T-helper 17 cell (primary cell): Measurements from ENCODE around the gene C6orf132. TPM values are rescaled to one million over a fixed set of nuclear protein-coding genes. Genes with fewer than 3 reads are reported as not detected.

Experiments used
- ATAC-seq: fragments of 150-1000 bp; cut with Tn5 transposase; 2 replicates; pipeline ENCODE4 v1.10.0; 2021; ENCODE audit warnings: mild to moderate bottlenecking, moderate library complexity
- DNase-seq, 3 donors: peaks; one replicate each; pipeline versions ENCODE4 v3.0.0 to v3.0.0-alpha.2; 2020 to 2021
- H3K9me3 ChIP-seq: one replicate; pipeline ENCODE4 v1.7.0; 2013; ENCODE audit warnings: low read length, mild to moderate bottlenecking; ENCODE audit not compliant: control insufficient read depth, poor library complexity, severe bottlenecking
- H3K27ac Mint-ChIP-seq: one replicate; pipeline ENCODE4 v1.8.0; 2022; ENCODE audit warnings: mild to moderate bottlenecking, moderate library complexity, mixed read lengths
- H3K27me3 Mint-ChIP-seq: one replicate; pipeline ENCODE4 v1.8.0; 2022; ENCODE audit warnings: mixed read lengths
- H3K36me3 Mint-ChIP-seq: one replicate; pipeline ENCODE4 v1.8.0; 2022; ENCODE audit warnings: low read depth, mixed read lengths
- H3K4me1 Mint-ChIP-seq: one replicate; pipeline ENCODE4 v1.8.0; 2022; ENCODE audit warnings: mild to moderate bottlenecking, mixed read lengths
- H3K4me3 Mint-ChIP-seq: one replicate; pipeline ENCODE4 v1.8.0; 2022; ENCODE audit warnings: mild to moderate bottlenecking, moderate library complexity, mixed read lengths
- total RNA-seq, 4 donors: library from RNA in 2 of 4; stranded (reverse) in 2 of 4; gene quantifications; one replicate each; pipeline ENCODE4 v1.2.3 and lab custom pipeline; 2022 to 2026

C6orf132 gene
- total RNA-seq, 2 donors from 2014 or later: not detected

DNA sequence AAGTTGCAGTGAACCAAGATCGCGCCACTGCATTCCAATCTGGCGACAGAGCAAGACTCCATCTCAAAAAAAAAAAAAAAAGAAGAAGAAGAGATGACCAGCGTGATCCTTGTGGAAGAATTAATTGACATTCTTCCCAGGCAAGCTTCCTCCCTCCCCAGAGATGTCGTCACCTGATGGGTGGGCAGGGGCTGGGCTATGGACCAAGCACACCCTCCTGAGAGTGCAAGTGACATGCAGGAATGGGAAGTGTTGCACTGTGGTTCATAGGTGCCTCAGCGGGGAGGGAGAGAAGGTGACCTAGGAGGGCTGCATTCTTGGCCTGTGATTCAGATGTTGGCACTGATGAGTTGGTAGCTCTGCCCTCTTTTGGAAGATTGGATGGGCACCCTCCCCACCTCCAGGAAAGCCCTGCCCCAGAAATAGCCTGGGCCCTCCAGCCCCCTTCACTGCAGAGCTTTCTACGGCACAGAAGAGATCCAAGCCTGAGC is 54.3 kb downstream of the C6orf132 start:
- Mint-ChIP-seq H3K4me1 (no peaks in the 10 kb centered on the region), H3K27me3 (no peaks in the 10 kb centered on the region), H3K27ac (no peak overlapping the region), H3K36me3 (peaks cover 2% of the 10 kb centered on the region), H3K4me3 (no peak overlapping the region)
- no peaks in the 10 kb centered on the region for H3K9me3 ChIP-seq
- DNase-seq (no peak), ATAC-seq (no peak)

DNA sequence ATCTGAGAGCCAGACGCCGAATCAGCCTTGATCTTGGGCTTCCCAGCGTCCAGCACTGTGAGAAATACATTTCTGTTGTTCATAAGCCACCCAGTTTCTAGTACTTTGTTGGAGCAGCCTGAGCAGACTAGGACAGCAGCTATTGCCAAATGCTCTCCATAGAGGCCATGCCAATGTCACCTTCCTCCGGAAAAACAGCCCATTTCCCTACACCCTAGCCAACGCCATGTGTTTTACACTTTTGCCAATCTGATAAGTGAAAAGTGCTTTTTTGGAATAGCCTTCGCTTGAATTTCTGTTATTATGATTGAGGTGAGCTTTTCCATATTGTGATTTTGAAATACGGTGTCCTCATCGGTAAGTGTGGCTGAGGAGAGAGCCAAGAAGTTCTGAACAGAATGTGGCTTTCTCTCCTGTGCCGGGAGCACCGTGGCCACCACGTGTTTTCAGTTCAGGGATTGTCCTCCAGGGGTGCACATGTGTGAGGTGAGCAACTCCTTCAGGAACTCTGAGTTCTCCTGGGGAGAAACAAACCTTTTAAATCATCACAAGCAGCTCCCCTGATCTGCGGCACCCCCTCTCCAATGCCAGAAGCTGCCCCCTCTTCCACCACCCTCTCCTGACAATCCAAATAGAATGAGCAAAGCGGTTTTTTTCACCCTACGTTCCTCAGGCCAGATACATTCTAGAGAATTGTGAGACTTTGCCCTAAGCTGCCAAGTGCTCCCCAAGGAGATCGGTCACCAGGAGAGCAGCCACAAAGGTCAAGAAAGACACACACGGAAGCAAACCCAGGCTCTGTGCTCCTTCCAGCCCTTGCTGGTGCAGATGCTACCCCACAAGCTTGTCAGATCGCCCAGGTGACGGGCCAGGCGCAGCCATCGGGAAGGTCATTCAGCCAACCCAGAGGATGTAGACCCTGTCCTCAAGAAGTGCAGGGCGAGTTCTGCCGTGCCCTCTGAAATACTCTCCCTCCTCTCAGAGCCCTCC is 56.1 kb downstream of the C6orf132 start:
- no peaks in the 10 kb centered on the region for H3K9me3 ChIP-seq
- H3K4me1 Mint-ChIP-seq: no peaks in the 10 kb centered on the region
- no peaks in the 10 kb centered on the region for H3K27me3 Mint-ChIP-seq
- no peak overlapping the region for H3K4me3 Mint-ChIP-seq
- H3K27ac Mint-ChIP-seq: no peak overlapping the region
- peaks cover 2% of the 10 kb centered on the region for H3K36me3 Mint-ChIP-seq
- DNase-seq (no peak), ATAC-seq (no peak)

DNA sequence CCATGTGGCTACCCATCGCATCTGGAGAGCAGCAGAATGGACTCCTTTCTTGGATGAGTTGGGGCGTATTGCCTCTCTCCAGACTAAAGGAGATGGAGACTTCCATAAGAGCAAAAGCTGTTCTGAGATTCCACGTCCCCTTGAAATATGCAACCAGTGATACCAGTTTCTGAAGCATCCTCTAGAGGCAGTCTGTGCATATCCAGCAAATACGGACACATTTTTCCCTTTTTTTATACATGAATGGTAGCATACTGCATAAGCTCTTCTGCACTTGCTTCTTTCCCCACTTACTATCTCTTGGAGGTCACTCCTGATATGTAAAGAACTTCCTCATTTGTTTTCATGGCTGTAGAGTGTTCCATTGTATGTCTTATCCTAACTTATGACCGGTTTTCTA is 57.5 kb downstream of the C6orf132 start:
- no peaks in the 10 kb centered on the region for H3K9me3 ChIP-seq
- H3K4me3 Mint-ChIP-seq: no peak overlapping the region
- ATAC-seq (no peak), DNase-seq (no peak)
- H3K27me3 Mint-ChIP-seq: no peaks in the 10 kb centered on the region
- no peak overlapping the region for H3K27ac Mint-ChIP-seq
- peaks cover 2% of the 10 kb centered on the region for H3K36me3 Mint-ChIP-seq
- H3K4me1 Mint-ChIP-seq: no peaks in the 10 kb centered on the region

DNA sequence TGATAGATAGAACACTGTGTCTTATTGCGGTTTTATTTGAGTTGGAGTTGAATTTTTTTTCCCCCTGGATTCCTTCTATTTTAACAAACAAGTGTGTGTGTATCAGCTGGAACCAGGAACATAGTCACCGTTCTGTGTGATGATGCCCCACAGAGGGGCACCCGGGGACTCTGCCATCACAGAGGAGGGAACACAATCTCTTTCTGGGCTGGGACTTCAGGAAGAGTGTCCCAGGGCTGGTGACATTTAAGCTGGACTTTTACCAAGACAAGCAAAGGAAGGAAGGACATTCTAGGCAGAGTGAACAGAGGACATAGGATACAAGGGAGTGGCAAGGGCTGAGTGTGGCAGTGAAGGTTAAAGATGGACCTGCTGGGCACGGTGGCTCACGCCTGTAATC is 58.9 kb downstream of the C6orf132 start:
- no peaks in the 10 kb centered on the region for H3K9me3 ChIP-seq

DNA sequence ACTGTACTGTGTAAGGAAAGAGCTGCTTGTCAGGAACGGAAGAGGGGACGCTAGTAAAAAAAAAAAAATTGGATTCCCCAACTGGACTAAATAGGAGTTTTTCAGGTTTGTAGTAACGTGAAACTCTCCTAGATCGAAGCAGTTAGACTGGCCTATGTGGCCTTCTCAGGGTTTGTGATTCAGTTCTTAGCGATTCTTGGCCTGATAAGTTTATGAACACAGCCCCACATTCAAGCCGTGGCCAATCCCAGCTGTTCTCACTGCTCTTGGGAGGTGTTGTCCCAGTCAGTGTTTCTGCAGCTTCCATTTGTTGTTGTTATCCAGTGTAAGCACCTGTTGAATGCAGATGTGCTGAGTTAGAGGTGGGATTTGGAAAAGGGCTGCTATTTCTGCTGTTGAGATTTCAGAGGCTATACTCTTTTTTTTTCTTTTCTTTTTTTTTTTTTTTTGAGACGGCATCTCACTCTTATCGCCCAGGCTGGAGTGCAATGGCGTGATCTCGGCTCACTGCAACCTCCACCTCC is 62.4 kb downstream of the C6orf132 start:
- no peak overlapping the region for H3K27ac Mint-ChIP-seq
- H3K9me3 ChIP-seq: no peaks in the 10 kb centered on the region
- H3K4me3 Mint-ChIP-seq: no peak overlapping the region
- DNase-seq: no peak
- H3K27me3 Mint-ChIP-seq: no peaks in the 10 kb centered on the region
- H3K4me1 Mint-ChIP-seq: peaks cover under 1% of the 10 kb centered on the region
- peaks cover 2% of the 10 kb centered on the region for H3K36me3 Mint-ChIP-seq
- no peak for ATAC-seq

More for the DNA sequence above, 58.9 kb downstream of the C6orf132 start:
- ATAC-seq: no peak
- DNase-seq: no peak
- H3K27me3 Mint-ChIP-seq: no peaks in the 10 kb centered on the region
- no peak overlapping the region for H3K4me3 Mint-ChIP-seq
- H3K27ac Mint-ChIP-seq: peak overlapping the region; percentile 79
- peaks cover 2% of the 10 kb centered on the region for H3K36me3 Mint-ChIP-seq
- no peaks in the 10 kb centered on the region for H3K4me1 Mint-ChIP-seq

DNA sequence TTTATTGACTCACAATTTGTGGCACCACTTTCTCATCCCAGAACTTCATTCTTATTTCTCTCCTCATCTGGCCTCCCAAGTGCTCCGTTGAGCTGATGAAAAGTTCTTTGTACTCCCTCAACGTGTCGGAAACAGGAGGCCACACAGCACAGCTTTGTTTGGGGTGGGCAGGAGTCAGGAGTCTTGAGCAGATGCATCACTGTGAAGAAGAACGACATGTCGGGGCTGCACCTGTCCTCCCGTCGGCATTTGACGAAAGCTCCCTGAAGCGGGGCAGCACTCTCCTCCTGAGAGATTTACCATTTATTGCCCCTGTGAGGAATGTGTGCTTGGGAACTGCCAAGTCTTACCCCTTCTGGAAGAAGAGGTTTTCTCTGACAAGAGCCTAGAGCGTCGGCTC is 64.0 kb downstream of the C6orf132 start:
- no peak for DNase-seq
- H3K9me3 ChIP-seq: no peaks in the 10 kb centered on the region
- no peak for ATAC-seq
- no peaks in the 10 kb centered on the region for H3K27me3 Mint-ChIP-seq
- H3K4me3 Mint-ChIP-seq: no peak overlapping the region
- peaks cover 5% of the 10 kb centered on the region for H3K4me1 Mint-ChIP-seq
- peaks cover 5% of the 10 kb centered on the region for H3K36me3 Mint-ChIP-seq
- no peak overlapping the region for H3K27ac Mint-ChIP-seq

DNA sequence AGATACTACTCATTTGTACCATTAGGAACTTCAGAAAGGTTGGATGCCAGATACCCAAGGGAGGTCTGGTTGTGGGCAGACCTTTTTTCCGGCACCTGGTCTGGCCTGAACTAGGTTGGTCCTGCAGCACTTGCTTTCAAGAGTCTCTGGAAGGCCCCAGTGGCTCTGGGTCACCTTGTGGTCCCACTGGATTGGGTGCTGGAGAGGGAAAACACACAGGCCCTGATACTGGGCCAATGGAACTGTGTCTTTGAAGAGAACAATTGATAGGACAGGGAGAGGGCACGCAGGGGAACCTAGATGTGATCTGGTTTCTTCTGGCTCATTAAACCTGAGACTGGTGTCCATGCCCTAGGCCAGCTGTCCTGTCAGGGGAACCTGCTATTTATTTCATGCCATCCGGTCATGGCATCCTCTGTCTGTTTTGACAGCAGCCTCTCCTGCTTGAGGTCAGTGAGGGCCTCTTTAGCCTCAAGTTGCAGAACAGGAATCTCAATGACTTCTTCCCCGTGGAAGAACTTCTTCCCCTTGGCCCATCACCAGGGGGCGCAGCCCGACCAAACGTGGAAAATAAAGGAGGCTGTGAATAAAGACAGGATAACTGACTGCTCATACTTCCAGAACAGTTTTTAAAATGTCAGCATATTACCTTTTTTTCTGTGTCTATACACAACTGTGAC is 67.1 kb downstream of the C6orf132 start:
- ATAC-seq (no peak), DNase-seq (peak in 2 of 3 donors; percentile 27 to 36)
- Mint-ChIP-seq H3K4me3 (no peak overlapping the region), H3K36me3 (peaks cover 10% of the 10 kb centered on the region), H3K4me1 (peaks cover 7% of the 10 kb centered on the region), H3K27ac (no peak overlapping the region), H3K27me3 (no peaks in the 10 kb centered on the region)
- H3K9me3 ChIP-seq: no peaks in the 10 kb centered on the region

DNA sequence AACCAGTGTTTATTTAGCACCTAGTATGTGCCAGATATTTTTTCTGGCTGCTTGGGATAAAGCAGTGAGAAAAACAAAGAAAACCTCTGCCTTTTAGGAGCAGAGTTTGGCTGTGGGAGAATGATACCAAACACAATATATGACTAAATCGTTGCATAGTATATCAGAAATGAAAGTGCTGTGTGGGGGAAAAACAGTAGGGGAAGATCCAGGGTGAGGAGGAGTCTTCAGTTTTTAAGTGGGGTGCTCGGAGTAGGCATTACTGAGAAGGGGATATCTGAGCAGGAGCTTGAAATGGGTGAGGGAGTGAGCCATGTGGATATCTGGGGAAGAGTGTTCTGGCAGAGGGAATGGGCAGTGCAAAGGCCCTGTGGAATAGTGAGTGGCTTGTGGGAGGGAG is 69.1 kb downstream of the C6orf132 start:
- Mint-ChIP-seq H3K27ac (peak overlapping the region; percentile 60), H3K27me3 (no peaks in the 10 kb centered on the region), H3K36me3 (peaks cover 10% of the 10 kb centered on the region), H3K4me1 (peaks cover 7% of the 10 kb centered on the region), H3K4me3 (no peak overlapping the region)
- ATAC-seq: no peak
- H3K9me3 ChIP-seq: no peaks in the 10 kb centered on the region
- no peak for DNase-seq

DNA sequence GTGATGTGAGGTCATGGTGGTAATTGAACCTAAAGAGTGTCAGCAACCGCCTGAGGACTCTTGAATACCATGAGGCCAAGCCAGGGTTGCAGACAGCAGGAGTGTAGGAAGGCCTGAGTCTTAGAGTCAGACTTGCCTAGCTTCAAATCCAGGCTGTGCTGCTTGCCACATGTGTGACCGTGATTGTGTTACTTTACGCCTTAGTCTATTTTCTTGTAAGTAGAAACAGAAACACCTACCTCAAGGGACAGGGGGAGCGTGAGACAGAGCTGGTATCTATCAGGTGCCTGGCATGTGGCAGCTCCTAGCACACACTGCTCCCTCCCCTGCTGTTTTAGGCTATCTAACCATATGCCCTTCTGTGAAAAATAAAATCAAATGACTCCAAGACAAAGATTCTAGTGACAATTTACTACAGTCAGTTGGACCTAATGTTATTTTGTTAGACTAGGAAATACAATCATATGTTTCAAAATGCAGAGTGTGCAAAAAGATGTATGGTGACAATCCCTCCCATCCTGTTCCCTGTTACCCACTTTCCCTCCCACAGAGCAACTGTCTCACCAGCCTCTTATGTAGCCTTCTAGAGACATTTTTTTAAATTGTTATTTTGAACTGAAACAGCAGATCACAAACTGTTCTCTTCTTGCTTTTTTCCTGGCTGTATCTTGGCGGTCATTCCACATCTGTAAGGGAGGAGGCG is 70.4 kb downstream of the C6orf132 start:
- H3K36me3 Mint-ChIP-seq: peaks cover 10% of the 10 kb centered on the region

DNA sequence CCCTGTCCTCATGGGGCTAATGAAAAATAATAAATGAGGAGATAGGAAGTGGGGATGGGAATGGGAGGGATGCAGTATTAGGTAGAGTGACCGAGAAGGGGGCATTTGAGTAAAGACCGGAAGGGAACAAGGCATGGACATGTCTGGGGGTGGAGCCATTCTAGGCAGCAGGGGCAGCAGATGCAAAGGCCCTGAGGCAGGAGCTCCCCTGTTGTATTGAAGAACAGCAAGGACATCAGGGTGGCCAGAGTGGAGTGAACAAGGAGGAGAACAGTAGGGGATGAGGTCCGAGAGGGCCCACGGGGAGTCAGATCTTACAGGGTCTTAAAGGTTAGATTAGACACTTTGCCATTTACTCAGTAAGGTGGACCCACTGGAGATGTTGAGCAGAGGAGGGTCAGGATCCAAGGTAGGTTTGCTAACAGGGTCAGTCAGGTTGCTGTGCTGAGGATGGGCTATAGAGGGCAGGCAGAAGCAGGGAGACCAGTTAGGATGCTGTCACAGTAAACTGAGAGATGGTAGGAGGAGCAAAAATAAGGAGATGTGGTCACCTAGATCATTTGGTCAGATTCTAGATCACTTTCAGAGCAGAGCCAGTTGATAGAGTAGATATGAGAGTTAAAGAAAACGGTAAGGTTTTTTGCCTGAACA is 73.4 kb downstream of the C6orf132 start:
- ATAC-seq: no peak
- H3K9me3 ChIP-seq: no peaks in the 10 kb centered on the region
- no peak for DNase-seq
- no peak overlapping the region for H3K4me3 Mint-ChIP-seq
- peaks cover 3% of the 10 kb centered on the region for H3K4me1 Mint-ChIP-seq
- no peak overlapping the region for H3K27ac Mint-ChIP-seq
- H3K27me3 Mint-ChIP-seq: no peaks in the 10 kb centered on the region
- peaks cover 10% of the 10 kb centered on the region for H3K36me3 Mint-ChIP-seq

More for the DNA sequence above, 70.4 kb downstream of the C6orf132 start:
- H3K9me3 ChIP-seq: no peaks in the 10 kb centered on the region
- peaks cover 7% of the 10 kb centered on the region for H3K4me1 Mint-ChIP-seq
- no peaks in the 10 kb centered on the region for H3K27me3 Mint-ChIP-seq
- DNase-seq: no peak
- no peak for ATAC-seq
- no peak overlapping the region for H3K4me3 Mint-ChIP-seq
- peak overlapping the region; percentile 16 for H3K27ac Mint-ChIP-seq

DNA sequence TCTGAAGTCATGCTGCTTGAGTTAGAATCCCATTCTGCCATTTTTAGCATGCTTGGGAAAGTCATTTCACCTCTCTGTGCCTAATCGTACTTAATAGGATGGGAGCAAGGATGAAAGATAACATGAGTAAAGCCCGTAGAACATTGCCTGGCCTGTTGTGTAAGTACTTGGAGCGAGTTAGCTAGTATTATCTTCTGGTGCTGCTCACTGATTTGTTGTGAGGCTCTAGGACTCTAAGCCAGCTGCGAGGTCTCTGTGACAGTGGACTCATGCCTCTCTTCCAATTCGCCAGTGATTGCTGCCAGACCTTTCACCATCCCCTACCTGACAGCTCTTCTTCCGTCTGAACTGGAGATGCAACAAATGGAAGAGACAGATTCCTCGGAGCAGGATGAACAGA is 74.2 kb downstream of the C6orf132 start:
- ATAC-seq (no peak), DNase-seq (no peak)
- peaks cover 2% of the 10 kb centered on the region for H3K36me3 Mint-ChIP-seq
- no peak overlapping the region for H3K4me3 Mint-ChIP-seq
- no peaks in the 10 kb centered on the region for H3K4me1 Mint-ChIP-seq
- H3K9me3 ChIP-seq: no peaks in the 10 kb centered on the region
- H3K27me3 Mint-ChIP-seq: no peaks in the 10 kb centered on the region
- H3K27ac Mint-ChIP-seq: no peak overlapping the region

DNA sequence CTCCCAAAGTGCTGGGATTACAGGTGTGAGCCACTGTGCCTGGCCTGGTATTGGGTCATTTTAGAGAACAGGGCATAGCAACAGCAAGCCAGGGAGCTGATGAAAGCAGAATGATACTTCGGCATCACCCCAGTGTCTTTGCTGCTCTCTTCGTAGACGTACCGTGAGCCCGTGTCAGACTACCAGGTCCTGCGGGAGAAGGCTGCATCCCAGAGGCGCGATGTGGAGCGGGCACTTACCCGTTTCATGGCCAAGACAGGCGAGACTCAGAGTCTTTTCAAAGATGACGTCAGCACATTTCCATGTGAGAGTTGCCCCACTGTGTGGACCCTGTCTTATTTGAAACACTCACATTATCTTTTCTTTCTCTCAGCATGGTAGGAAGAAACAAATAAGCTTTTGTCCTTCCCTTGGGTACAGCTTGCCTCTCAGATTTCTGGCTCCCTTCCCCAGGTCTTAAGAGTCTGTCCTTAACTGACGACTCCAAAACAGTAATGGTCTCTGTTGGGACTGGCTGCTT is 76.2 kb downstream of the C6orf132 start:
- Mint-ChIP-seq H3K27ac (no peak overlapping the region), H3K4me3 (no peak overlapping the region), H3K36me3 (no peaks in the 10 kb centered on the region), H3K27me3 (no peaks in the 10 kb centered on the region), H3K4me1 (no peaks in the 10 kb centered on the region)
- ATAC-seq (no peak), DNase-seq (no peak)
- H3K9me3 ChIP-seq: no peaks in the 10 kb centered on the region
